CD4-positive, alpha-beta T cell (primary cell): ENCODE measurements around the gene ZNF304. TPM values are rescaled to one million over a fixed set of nuclear protein-coding genes. Genes with fewer than 3 reads are reported as not detected.

Source experiments
- ATAC-seq: fragments of 200-7000 bp; cut with Tn5 transposase; one replicate; pipeline ENCODE4 v1.10.0; 2022; ENCODE audit warnings: mild to moderate bottlenecking; ENCODE audit not compliant: poor library complexity
- CTCF ChIA-PET: fragments of 350-600 bp; sonication (Branson Sonifier 250); formaldehyde crosslinking; loops from one replicate; lab custom pipeline; 2021; ENCODE audit warnings: antibody characterized with exemption, inconsistent platforms; lab: Charles Lee
- POLR2A ChIA-PET: fragments of 350-600 bp; sonication (Branson Sonifier 250); formaldehyde crosslinking; loops from one replicate; lab custom pipeline; 2021; ENCODE audit warnings: antibody characterized with exemption, inconsistent platforms; lab: Charles Lee
- DNase-seq, 14 experiments: peaks; one replicate each; pipeline ENCODE4 v3.0.0-alpha.2; 2013 to 2020; ENCODE audit warnings: mixed read lengths in 2 of 14
- H3K27ac ChIP-seq, 2 donors: one replicate each; pipeline versions ENCODE4 v1.5.1 to v1.7.0; 2013; ENCODE audit warnings: low read length in 2 of 2, low read depth in 1 of 2, mild to moderate bottlenecking in 1 of 2
- H3K27me3 ChIP-seq, 2 experiments: 1 replicate in 1 of 2; 2 replicates in 1 of 2; pipeline versions ENCODE4 v1.6.1 to v1.7.0; 2013; ENCODE audit warnings: low read length in 2 of 2, control low read depth in 1 of 2, mild to moderate bottlenecking in 1 of 2, moderate library complexity in 1 of 2; ENCODE audit not compliant: insufficient read depth in 2 of 2, control insufficient read depth in 1 of 2
- H3K36me3 ChIP-seq: one replicate; pipeline ENCODE4 v1.6.1; 2013; ENCODE audit warnings: low read length, control low read depth; ENCODE audit not compliant: insufficient read depth
- H3K4me1 ChIP-seq: one replicate; pipeline ENCODE4 v1.6.1; 2013; ENCODE audit warnings: low read length, control low read depth; ENCODE audit not compliant: insufficient read depth
- H3K4me3 ChIP-seq: one replicate; pipeline ENCODE4 v1.5.1; 2013; ENCODE audit warnings: mild to moderate bottlenecking, low read length, moderate library complexity
- H3K9me3 ChIP-seq, 2 experiments: 1 replicate in 1 of 2; 2 replicates in 1 of 2; pipeline versions ENCODE4 v1.6.1 to v1.7.0; 2013; ENCODE audit warnings: low read length in 2 of 2, mild to moderate bottlenecking in 2 of 2, control low read depth in 1 of 2, moderate library complexity in 1 of 2; ENCODE audit not compliant: control insufficient read depth in 1 of 2, insufficient read depth in 1 of 2
- H3K27ac Mint-ChIP-seq: one replicate; pipeline ENCODE4 v1.8.0; 2020; ENCODE audit warnings: mixed read lengths
- H3K27me3 Mint-ChIP-seq: one replicate; pipeline ENCODE4 v1.8.0; 2021; ENCODE audit warnings: mixed read lengths
- H3K36me3 Mint-ChIP-seq: one replicate; pipeline ENCODE4 v1.8.0; 2021; ENCODE audit warnings: low read depth, mixed read lengths
- H3K4me1 Mint-ChIP-seq: one replicate; pipeline ENCODE4 v1.8.0; 2021; ENCODE audit warnings: low read depth, mixed read lengths
- H3K4me3 Mint-ChIP-seq: one replicate; pipeline ENCODE4 v1.8.0; 2020; ENCODE audit warnings: mild to moderate bottlenecking, mixed read lengths
- H3K9me3 Mint-ChIP-seq: one replicate; pipeline ENCODE4 v1.8.0; 2020; ENCODE audit warnings: mixed read lengths
- CTCF ChIP-seq: fragments of 200-600 bp; IDR thresholded peaks from one replicate; pipeline ENCODE4 v1.8.0; 2022; ENCODE audit warnings: antibody characterized with exemption, mild to moderate bottlenecking
- intact Hi-C, 2 experiments: fragments of 100-400 bp; cut with DNase I in 1 of 2; cut with micrococcal nuclease in 1 of 2; formaldehyde crosslinking; loops; one replicate each; pipeline versions ENCODE4 v1.15.1 to v1.9.0; 2023 to 2025; cut with DNase I, micrococcal nuclease
- total RNA-seq, 174 experiments: library from RNA in 2 of 174; stranded (reverse) in 2 of 174; gene quantifications; one replicate each; pipeline ENCODE4 v1.2.3 and lab custom pipeline; 2021 to 2026

The ZNF304 gene
- total RNA-seq, 2 experiments from 2014 or later: 4.9 to 5.4 TPM

GRCh38 chr19:57320180-57321084, 30.6 kb upstream of the ZNF304 start, which contains the start of gene ZNF543:
TSS of gene ZNF543 (plus strand) at chr19:57320472. CDS start at chr19:57320854, 382 bp downstream.
- TF ChIP-seq CTCF: no peak
- H3K4me3 ChIP-seq: peak within 1 kb of the TSS; percentile 83
- H3K9me3 ChIP-seq: peaks cover 33 to 37% of the 10 kb centered on the region in 2 experiments
- H3K27ac ChIP-seq: peak within 1 kb of the TSS; percentile 68 to 74
- ATAC-seq: peak; percentile 95
- peaks cover 21% of the 10 kb centered on the region for H3K36me3 ChIP-seq
- Mint-ChIP-seq H3K4me3 (peak within 1 kb of the TSS; percentile 95), H3K27me3 (peaks cover 29% of the 10 kb centered on the region), H3K4me1 (peaks cover 33% of the 10 kb centered on the region), H3K9me3 (peaks cover 23% of the 10 kb centered on the region), H3K27ac (peak within 1 kb of the TSS; percentile 96), H3K36me3 (peaks cover 58% of the 10 kb centered on the region)
- CTCF ChIA-PET: interaction anchor here (0.6 kb wide), 2 partner anchors 21 to 70 kb away, joined by 3 read pairs; no protein-coding TSS in a partner anchor
- DNase-seq: peak; percentile 81 to 96 (median 89)
- peaks cover 23% of the 10 kb centered on the region for H3K4me1 ChIP-seq
- H3K27me3 ChIP-seq: peaks cover 12 to 14% of the 10 kb centered on the region in 2 experiments
- intact Hi-C loops: loop anchor here (1.0 to 5.0 kb wide), 4 partner anchors 38 to 43 kb away; partner anchors contain the start of genes TRAPPC2B (in 2 of the 2), ZNF460 (in 2 of the 2) and ZNF547 (in 2 of the 2)
- POLR2A ChIA-PET: interaction anchor here (1.1 to 1.8 kb wide), 2 partner anchors 30 to 80 kb away, joined by 3 to 6 read pairs; partner anchors contain the start of genes ZNF304 and ZNF805

GRCh38 chr19:57321116-57321515, 30.0 kb upstream of the ZNF304 start:
- Mint-ChIP-seq H3K27me3 (peaks cover 22% of the 10 kb centered on the region), H3K36me3 (peaks cover 65% of the 10 kb centered on the region), H3K9me3 (peaks cover 16% of the 10 kb centered on the region), H3K4me1 (peaks cover 33% of the 10 kb centered on the region), H3K4me3 (peak overlapping the region; percentile 95), H3K27ac (peak overlapping the region; percentile 96)
- ChIA-PET POLR2A (interaction anchor here (1.8 kb wide), 1 partner anchor 29 kb away, joined by 6 read pairs; the partner anchor contains the start of gene ZNF304), CTCF (no interaction called here)
- Histone ChIP-seq H3K27ac (no peak overlapping the region), H3K4me3 (peak overlapping the region; percentile 83), H3K9me3 (peaks cover 40 to 43% of the 10 kb centered on the region in 2 experiments), H3K4me1 (peaks cover 23% of the 10 kb centered on the region), H3K27me3 (peaks cover 12 to 14% of the 10 kb centered on the region in 2 experiments), H3K36me3 (peaks cover 28% of the 10 kb centered on the region)
- DNase-seq: no peak
- TF ChIP-seq CTCF: no peak
- intact Hi-C loops: loop anchor here (2.0 to 5.0 kb wide), 3 partner anchors 39 to 41 kb away; partner anchors contain the start of genes ZNF460 (in 2 of the 2), TRAPPC2B (in 1 of the 2) and ZNF547 (in 1 of the 2)
- no peak for ATAC-seq

- H3K4me3 Mint-ChIP-seq: peak overlapping the region; percentile 95
- ATAC-seq: no peak
- peaks cover 71% of the 10 kb centered on the region for H3K36me3 Mint-ChIP-seq
- Histone ChIP-seq H3K27me3 (peaks cover 12 to 14% of the 10 kb centered on the region in 2 experiments), H3K36me3 (peaks cover 34% of the 10 kb centered on the region), H3K9me3 (peaks cover 46 to 49% of the 10 kb centered on the region in 2 experiments), H3K4me1 (peaks cover 23% of the 10 kb centered on the region), H3K4me3 (no peak overlapping the region), H3K27ac (no peak overlapping the region)
- peaks cover 33% of the 10 kb centered on the region for H3K4me1 Mint-ChIP-seq
- CTCF ChIA-PET: no interaction called here
- DNase-seq: no peak
- POLR2A ChIA-PET: no interaction called here
- H3K27me3 Mint-ChIP-seq: peaks cover 15% of the 10 kb centered on the region
- H3K9me3 Mint-ChIP-seq: peaks cover 13% of the 10 kb centered on the region
- intact Hi-C loops: loop anchor here (2.0 to 5.0 kb wide), 3 partner anchors 39 to 41 kb away; partner anchors contain the start of genes ZNF460 (in 2 of the 2), TRAPPC2B (in 1 of the 2) and ZNF547 (in 1 of the 2)
- peak overlapping the region; percentile 96 for H3K27ac Mint-ChIP-seq
- no peak for TF ChIP-seq CTCF
These were observed 29.3 kb upstream of the ZNF304 start for GRCh38 chr19:57321751-57322150.
